GM18867 (cell line): ENCODE data around the gene DET1.
"Not testable (repeated sequence)": the region's sequence is repeated elsewhere in the genome, so short reads cannot be mapped to it uniquely, and the experiment has no call there.

Experiments used
- ATAC-seq: cut with Tn5 transposase; IDR thresholded peaks from one replicate; pipeline ENCODE4 v1.9.1; 2021; ENCODE audit warnings: mild to moderate bottlenecking, moderate library complexity; ENCODE audit not compliant: unreplicated experiment

The DET1 gene

DNA sequence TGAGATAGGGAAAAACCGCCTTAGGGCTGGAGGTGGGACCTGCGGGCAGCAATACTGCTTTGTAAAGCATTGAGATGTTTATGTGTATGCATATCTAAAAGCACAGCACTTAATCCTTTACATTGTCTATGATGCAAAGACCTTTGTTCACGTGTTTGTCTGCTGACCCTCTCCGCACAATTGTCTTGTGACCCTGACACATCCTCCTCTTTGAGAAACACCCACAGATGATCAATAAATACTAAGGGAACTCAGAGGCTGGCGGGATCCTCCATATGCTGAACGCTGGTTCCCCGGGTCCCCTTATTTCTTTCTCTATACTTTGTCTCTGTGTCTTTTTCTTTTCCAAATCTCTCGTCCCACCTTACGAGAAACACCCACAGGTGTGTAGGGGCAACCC lies 5.4 kb downstream of the DET1 start:
- ATAC-seq, result not testable (repeated sequence)

DNA sequence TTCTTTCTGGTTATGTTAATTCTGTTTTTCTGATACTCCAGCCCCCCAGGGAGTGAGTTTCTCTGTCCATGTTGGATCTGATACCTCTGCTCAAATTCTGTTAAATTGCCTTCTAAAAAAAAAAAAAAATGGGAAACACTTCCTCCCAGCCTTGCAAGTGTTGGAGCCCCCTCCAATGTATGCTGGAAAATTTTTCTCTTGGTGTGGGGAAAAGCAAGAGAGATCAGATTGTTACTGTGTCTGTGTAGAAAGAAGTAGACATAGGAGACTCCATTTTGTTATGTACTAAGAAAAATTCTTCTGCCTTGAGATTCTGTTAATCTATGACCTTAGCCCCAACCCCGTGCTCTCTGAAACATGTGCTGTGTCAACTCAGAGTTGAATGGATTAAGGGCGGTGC lies 6.1 kb downstream of the DET1 start:
- ATAC-seq, result not testable (repeated sequence)

DNA sequence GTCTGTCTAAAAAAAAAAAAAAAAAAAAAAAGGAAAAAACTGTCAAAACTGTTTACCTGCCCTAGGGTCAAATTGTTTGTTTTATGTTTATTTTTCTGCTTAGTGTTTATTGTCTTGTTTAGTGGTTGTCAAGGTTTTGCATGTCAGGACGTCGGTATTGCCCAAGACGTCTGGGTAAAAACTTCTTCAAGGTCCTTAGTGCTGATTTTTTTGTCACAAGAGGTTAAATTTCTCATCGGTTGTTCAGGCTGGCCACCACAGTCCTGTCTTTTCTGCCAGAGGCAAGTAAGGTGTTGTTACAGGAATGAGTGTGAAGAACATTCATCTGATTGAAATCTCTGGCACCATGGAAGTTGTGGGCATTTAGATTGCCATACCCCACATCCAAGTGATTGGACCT lies 7.0 kb downstream of the DET1 start:
- ATAC-seq, result no peak

DNA sequence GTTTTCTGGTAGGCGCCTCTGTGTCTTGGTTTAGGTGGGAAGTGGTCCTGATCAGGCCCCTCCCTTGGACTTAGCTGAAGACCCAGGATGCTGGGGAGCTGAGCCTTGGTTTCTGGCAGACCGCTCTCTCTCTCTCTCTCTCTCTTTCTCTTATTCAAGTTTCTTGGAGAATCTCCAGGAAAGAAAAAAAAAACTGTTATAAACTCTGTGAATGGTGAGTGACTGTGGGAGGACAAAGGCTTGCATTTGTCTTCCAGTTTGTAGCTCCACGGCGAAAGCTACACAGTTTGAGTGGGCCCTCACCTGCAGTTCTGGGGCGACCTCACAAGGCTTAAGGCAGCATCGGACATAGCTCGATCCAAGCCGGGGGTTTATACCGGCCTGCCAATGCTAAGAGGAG lies 7.5 kb downstream of the DET1 start:
- no peak for ATAC-seq

DNA sequence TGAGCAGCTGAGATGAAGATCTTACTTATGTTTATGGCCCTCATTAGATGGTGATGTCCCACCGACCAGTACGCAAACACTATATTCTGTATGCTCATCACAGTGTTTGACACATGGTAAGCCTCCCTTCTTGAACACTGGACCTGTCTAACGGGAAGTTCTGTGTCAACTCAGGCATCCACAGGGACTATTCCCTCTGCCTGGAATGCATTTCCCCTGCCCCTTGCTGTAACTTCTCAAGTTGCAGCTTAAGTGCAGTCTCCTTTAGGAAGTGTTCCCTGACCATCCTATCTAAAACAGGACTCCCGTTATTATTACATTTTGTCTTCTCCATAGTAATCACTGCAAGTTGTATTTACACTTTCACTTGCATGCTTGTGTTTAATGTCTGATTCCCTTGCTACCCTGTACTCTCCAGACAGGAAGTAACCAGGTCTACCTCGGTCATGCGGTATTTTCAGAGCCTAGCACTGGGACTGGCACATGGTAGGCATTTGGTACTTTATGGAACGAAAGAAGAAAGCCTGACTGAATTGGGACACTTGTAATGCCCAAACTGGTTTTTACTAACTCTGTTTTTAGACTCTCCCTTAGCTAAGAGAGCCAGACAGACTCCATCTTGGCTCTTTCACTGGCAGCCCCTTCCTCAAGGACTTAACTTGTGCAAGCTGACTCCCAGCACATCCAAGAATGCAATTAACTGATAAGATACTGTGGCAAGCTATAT lies 8.7 kb downstream of the DET1 start:
- no peak for ATAC-seq

DNA sequence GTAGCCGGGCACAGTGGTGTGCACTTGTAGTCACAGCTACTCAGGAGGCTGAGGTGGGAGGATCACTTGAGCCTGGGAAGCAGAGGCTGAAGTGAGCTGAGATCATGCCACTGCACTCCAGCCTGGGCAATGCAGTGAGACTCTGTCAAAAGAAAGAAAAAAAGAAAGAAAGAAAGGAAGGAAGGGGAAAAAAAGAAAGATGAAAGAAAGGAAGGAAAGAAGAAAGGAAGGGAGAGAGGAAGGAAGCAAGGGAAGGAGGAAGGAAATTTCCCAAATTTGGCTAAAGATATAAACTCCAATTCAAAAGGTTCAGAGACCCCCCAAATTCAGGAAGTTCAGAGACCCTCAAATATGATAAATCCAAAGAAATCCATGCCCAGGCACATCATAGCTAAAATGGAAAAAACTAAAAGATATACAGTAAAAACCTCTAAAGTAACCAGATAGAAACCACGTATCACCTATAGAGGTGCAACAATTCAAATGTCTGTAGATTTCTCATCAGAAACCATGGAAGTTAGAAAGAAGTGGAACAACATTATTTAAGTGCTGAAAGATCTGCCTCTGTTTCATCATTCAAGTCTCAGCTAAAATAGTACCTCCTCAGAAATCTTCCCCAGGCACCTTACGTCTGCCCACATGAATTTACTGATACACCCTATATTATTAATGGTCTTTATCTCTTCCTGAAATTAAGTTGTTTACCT lies 10.7 kb downstream of the DET1 start:
- ATAC-seq, result no peak

DNA sequence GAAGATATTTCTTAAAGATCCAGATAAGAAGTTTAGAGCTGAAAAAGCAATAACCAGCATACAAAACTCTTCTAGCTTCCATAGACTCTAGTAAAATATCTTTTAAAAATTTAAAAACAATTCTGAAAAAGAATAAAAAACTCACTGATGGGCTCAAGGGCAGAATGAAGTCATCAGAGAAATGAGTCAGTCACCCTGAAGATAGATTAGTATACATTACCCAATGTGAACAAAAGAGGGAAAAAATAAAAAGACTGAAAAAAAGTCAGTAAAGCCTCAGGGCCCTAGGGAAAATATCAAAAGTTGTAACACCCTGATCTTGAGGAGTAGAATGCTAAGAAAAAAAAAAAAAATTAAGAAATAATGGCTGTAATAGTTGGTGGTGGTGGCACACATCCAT lies 11.4 kb downstream of the DET1 start:
- ATAC-seq, result no peak

DNA sequence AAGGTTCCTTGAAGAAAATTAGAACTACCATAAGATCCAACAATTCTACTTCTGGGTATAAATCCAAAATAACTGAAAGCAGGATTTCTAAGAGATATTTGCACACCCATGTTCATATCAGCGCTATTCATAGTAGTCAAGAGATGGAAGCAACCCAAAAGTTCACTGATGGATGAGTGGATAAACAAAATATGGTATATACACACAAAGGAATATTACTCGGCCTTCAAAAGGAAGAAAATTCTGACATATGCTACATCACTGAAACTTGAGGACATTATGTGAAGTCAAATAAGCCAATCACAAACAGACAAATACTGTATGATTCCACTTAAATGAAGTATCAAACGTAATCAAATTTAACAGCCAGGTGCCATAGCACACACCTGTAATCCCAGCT lies 13.1 kb downstream of the DET1 start:
- ATAC-seq, result no peak

DNA sequence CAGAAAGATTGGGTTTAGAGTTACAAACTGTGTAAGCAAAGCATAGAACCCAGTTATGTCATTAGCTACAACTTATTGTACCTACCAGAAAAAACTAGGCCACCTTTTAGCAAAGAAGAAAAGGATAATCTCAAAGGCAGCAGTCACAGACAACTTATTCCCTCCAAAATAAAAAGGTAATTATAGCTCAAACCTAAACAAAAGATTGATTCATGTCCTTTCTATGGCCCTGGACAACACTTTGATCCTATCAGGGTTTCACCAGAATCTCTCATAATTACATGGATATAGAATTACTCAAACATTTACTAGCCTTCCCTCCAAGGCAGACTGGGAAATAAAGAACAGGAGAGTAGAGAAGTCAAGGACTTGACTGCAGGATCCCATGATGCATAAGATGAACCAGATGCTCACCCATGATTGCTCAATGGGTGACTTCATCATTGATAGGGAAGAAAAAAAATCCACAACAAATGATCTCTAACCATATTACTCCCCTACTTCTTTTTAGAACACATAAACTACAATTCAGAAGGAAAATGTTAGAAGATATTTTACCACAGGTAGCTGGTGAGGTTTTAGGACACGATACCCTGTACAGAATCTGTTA lies 17.4 kb downstream of the DET1 start:
- ATAC-seq, result no peak

DNA sequence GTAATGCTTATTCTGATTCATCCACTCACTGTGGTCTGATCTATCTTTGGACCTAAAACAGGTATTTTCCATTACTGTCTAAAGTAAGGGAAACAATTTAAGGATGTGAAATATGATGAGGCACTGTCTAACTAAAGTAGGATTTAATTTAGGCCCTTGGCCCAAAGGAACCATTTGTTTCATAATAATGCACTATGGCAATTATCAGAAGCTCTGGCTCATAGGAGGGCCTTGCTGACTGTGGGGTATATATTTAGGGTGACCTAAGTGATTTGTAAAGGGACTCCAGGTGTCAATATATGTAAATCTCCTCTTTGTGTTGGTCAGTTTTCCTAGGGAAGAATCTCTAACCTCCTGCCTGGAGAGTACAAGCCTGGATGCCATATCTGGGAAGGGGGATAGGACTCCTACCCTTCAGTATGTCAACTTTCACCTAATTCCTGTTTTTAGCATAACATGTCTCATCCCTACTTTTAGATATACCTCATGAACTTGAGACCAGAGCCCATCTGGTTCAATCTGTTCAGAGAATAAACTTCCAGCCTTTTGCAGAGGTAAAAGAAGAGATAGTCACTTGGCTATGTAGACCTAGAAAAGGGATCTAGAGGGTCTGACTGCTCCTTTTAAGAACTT lies 20.1 kb downstream of the DET1 start:
- ATAC-seq, result no peak

DNA sequence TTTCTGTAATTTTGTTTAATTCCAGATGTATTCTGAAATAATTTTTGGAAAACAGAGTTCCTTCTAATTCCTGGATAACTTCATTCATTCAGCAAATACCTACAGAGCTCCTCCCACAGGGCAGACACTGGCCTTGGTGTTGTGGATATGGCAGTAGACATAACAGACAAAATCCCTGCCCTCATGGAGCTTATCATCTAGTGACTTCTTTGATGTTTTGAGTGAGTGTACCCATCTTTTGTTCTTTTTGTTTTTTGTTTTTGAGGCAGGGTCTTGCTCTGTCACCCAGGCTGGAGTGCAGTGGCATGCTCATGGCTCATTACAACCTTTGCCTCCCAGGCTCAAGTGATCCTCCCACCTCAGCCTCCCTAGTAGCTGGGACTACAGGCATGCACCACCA lies 21.1 kb downstream of the DET1 start:
- no peak for ATAC-seq

DNA sequence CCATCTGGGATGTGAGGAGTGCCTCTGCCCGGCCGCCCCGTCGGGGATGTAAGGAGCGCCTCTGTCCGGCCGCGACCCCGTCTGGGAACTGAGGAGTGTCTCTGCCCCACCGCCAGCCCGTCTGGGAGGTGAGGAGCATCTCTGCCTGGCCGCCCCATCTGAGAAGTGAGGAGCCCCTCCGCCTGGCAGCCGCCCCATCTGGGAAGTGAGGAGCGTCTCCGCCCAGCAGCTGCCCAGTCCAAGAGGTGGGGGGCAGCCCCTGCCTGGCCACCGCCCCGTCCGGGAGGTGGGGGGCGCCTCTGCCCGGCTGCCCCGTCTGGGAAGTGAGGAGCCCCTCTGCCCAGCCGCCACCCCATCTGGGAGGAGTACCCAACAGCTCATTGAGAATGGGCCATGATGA lies 22.4 kb downstream of the DET1 start:
- not testable (repeated sequence) for ATAC-seq

DNA sequence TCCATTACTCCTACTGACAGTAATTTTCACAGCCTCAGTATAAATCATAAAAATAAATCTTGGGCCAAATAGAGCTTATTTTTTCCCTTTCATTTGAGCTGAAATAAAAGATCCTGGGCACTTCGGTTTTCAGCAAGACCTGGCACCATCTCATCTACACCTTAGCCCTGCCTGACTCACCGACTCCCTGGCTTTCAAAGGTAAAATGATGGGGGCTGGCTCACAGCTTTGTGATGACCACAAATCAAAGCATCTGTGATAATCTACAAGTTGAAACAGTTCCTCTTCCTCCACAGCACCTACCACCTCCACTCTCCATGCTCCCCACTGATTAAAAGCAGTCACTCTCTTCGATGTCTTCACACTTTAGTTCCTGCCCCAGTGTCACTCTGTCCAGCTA lies 27.6 kb downstream of the DET1 start:
- ATAC-seq, result no peak

DNA sequence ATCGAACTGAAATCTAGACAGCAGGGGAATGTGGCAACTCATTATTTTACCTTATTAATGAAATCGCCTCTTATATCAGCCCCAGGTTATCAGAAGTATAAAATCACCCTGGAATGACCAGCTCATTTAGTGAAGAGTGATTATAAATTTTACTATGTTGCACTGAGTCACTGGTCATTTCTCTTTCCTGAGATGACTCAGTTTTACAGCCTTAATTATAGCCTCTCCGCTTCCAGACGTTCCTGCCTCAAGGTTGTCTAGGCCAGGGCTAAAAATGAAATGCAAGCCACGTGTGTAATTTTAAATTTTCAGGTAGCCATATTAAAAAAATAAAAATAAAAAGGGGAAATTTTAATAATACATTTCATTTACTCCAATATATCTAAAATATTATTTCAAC lies 33.3 kb downstream of the DET1 start:
- ATAC-seq, result no peak

DNA sequence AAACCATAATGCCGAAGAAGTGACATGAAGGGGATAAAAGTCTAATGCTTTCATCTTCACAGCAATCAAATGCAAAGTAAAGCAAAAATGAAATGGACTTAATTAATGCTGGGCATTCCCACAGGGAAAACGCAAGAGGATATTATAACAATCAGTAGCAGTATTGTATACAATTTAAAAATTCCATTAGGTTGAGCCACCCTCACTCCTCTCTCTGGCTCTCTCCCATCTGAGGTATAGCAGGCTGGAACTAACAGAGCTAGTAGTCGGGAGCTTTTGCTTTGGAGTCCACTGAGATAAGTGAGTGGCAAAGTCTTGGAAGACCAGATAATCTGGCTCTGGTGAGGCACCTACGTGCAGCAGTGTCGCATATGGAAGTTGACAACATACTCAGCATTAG lies 33.9 kb downstream of the DET1 start:
- no peak for ATAC-seq

DNA sequence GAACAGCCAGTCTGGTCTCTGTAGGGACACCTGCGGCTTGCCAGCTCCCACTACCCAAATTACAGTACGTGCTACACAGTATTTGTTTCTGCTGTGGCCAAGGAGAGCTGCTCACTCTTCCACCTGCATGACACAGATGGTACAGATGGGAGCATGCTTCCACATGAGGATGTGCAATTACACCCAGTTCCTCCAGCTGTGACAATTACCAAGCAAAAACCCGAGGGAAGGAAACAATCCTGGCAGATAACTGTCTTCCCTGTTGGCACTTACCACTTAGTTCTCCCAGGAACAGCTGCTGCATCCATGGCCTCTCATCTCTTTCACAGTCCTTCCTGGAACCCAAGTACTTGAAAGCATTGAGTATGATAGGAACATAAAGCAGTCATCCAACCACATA lies 34.4 kb downstream of the DET1 start:
- no peak for ATAC-seq

DNA sequence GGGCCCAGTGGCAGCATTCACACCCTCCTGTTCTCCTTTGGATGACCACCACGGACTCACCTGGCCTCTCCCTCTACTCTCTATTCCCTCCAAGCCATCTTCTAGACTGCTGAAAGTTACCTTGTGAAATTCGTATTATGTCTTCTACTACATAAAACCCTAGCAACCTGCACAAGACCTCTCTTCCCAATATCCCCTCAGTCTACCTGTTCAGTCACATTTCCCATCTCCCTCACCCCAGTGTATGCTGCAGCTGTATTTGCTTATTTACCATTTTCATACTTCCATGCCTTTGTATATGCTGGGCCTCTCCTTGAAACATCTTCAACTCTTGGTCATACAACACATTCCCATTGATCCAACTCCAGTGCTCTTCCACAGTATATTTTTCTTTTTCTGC lies 35.3 kb downstream of the DET1 start:
- ATAC-seq, result no peak

DNA sequence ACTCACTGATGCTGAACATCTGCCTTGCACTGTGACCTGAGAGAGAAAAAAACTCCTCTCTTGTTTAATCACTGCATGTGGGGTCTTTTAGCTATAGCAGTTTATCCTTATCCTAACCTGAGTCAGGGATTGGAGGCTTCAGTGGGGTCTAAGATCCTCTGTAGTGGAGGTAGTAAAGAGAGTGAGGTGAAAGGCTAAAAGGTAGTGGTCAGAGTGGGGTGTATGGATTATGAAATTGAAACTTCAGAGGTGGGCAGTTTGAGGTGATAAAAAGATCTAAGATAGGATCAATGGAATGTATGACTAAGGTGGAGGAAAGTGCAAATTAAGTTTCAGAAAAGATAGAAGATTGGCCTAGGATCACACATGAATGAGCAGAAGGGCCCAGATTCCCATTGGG lies 36.5 kb downstream of the DET1 start:
- no peak for ATAC-seq

DNA sequence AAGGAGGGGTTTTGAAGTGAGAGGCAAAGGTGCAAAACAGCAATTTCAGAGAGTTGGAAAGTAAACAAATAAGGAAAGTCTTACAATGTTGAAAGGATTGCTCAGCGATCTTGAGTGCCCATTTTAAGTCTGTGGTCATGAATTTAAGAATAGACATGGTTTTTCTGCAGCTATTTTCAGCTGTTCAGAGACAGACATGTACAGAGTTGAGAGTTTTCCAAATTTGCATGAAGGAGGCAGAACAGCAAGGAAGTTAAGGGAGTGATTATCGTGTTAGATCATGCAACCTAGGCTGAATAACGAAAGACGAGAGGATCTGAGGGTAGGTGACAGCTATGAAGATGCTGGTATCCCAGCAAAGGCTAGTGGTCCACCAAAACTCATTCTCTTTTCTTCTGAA lies 37.2 kb downstream of the DET1 start:
- no peak for ATAC-seq

DNA sequence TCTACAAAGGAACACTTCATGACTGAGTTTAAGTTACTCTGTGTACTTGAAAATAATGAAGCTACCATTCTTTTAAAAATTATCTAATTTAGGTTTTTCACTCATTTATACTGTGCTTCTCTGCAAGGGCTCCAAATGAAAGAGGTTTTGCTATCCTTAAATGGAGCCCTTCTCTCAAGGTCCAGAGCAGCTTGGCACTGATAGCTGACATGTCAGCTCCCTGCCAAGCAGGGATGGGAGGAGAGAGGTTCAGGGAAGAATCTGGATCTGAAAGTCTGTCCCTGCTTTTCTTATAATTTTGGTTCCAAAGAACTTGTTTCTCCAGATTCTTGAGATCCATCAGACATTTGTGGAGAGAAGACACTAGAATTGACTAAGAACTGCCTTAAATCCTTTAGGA lies 39.9 kb downstream of the DET1 start:
- ATAC-seq, result no peak

DNA sequence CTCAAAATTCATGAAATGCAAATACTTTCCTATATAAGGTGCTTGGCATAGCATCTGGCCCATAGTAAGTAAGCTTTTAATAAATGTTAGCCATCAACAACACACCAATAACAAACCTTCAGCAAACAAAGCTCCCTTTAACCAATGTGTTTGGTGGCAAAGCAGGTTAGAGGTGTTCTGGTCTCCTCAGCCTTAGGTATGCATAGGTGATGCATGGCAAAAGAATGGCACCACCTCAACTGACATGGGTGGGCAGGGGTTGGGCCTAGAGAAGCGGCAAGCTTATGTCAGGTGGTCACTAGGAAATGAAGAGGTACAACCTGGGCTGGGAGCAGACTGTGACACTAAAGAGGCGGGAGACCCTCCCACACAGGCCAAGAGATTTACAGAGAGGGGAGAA lies 40.8 kb downstream of the DET1 start:
- no peak for ATAC-seq

DNA sequence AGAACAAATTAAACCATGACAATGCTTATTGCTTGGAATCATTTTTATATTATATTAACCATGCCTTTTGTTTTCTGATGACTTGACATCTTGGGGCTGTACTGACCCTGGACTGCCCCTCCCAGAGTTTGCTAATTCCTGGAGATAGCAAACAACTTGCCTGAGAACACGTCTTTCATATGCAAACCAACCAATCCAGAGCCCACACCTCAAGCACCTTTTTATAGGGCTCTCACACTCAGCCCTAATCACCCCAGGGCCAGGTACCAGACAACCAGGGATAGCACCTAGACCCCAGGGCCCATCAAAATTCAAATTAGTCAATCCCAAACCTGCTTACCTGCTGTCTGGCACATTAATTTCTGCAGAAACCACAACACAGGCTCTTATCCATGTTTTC lies 42.0 kb downstream of the DET1 start:
- ATAC-seq, result no peak
